SKM-1 treated with dmso at 0.1 percent for 144 hours (cell line): ENCODE data around the gene MGAT5B.

Experiments
- DNase-seq: peaks from one replicate; lab custom pipeline; 2025; ENCODE audit not compliant: unreplicated experiment; lab: John Stamatoyannopoulos, UW

MGAT5B gene

DNA sequence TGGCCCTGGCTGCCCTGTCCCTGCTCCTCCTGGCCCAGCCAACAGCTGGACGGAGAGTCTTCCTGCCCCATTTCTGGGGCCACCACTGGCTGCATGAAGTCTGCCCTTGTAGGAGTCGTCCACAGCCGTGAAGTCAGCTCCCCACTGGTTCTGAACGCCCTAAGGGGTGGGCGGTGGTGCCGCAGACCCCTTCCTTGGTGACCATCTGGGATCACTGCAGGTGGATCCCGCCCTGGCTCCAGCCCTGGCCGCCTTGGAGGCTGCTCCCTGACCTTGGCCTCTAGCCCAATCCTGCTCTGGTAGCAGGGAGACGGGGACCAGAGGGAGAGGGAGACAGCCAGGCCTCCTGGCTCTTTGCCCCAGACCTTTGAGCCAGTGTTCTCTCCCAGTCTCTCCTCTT, 35.4 kb downstream of the MGAT5B start:
- DNase-seq, result no peak

DNA sequence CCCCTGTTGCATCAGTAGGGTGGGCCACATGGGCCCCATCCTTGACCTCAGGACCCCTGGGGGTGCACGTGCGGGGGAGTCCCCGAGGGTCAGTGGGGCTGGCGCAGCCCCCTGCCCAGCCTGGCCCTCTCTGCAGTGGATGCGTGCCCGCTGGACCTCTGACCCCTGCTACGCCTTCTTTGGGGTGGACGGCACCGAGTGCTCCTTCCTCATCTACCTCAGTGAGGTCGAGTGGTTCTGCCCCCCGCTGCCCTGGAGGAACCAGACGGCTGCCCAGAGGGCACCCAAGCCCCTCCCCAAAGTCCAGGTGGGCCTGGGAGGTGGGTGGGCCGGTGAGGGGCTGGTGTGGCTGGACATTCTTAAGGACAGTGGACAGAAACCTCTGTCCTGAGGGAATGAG, 35.9 kb downstream of the MGAT5B start:
- no peak for DNase-seq

DNA sequence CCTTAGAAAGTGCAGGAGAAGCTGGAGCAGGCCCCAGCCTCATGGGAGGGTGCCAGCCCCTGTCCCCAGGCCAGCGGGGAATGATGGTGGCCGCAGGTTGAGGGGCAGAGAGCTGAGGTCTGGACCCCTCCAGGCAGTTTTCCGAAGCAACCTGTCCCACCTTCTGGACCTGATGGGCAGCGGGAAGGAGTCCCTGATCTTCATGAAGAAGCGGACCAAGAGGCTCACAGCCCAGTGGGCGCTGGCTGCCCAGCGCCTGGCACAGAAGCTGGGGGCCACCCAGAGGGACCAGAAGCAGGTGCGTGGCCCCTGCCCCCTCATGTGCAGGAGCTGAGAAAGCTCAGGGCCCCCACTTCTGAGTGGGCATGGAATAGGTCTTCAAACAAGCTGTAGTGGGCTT, 36.8 kb downstream of the MGAT5B start:
- DNase-seq, result no peak

DNA sequence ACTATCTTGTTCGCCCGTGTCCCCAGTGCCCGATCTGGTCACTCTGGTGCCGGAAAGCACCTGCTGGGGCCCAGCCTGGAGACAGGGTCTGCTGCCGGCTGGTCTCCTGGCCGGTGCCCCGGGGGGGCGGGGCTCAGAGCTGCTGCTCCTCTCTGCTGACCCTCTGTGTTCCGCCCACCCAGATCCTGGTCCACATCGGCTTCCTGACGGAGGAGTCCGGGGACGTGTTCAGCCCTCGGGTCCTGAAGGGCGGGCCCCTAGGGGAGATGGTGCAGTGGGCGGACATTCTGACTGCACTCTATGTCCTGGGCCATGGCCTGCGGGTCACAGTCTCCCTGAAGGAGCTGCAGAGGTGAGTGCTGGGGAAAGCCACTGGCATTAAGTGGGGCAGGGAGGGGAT, 37.6 kb downstream of the MGAT5B start:
- no peak for DNase-seq

DNA sequence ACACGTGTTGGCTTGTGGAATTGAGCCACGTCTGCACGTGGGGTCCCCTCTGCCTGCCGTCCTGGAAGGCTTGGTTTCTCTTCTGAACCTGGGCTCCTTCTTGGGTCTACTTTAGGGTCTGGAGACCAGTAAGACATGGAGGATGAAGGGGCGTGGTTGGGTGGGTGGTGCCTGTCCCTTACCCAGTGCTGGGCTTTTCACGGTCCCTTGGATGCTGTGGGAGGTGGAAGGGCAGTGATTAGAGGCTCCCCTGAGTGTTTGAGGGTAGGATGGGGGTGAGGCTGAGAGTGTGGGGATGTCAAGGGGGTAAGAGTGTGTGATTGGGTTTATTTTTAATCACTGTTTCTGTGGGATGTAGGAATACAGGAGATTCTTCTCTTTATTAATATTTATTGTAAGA, 38.3 kb downstream of the MGAT5B start:
- no peak for DNase-seq

DNA sequence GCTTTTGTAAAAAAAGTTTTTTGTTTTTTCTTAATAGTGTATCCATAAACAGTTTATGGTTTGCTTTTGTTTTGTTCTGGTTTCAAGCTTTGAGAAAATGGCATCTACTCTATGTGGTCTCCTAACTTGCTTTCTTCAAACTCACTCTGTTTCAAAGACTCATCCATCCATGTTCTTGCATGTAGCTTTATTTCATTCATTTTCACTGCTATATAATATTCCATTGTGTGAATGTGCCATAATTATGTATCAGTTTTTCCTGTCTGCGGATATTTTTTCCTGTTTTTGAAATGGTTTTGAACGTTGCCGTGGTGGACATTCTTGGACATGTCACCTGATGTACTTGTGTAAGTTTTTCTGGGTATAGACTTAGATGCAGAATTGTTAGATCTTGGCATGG, 39.1 kb downstream of the MGAT5B start:
- no peak for DNase-seq

DNA sequence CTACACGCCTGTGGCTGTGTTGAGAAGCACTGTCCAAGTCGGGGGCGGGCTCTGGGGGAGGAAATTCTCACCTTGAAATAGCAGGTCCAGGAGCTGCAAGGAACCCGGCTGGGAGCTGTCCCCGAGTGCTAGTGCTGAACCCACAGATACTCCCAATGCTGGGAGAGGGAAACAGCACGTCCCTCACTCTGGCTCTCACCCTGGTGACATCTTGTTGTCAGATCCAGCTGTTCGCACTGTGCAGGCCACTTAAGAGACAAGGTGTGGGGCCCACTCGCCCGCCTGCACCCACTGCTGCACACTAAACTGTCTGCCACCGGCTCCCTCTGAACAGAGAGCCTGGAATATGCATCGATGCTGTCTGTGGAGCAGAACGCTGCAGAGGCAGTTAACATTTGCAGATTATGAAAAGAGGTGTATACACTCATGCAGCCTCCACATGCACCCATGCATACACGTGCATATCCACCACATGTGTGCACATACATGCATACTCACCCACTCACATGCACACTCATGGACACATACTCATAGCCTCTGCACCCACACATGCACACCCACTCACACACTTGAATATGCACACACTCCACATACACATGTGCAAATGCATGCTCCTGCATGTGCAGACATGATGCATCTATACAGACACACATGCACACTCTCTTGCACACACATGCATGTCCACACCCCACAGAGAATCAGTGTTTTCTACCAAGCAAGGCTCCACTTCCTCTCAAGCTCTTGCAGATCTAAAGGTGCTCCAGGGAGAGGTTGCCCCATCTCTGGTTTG, 42.0 kb downstream of the MGAT5B start:
- DNase-seq, result no peak

DNA sequence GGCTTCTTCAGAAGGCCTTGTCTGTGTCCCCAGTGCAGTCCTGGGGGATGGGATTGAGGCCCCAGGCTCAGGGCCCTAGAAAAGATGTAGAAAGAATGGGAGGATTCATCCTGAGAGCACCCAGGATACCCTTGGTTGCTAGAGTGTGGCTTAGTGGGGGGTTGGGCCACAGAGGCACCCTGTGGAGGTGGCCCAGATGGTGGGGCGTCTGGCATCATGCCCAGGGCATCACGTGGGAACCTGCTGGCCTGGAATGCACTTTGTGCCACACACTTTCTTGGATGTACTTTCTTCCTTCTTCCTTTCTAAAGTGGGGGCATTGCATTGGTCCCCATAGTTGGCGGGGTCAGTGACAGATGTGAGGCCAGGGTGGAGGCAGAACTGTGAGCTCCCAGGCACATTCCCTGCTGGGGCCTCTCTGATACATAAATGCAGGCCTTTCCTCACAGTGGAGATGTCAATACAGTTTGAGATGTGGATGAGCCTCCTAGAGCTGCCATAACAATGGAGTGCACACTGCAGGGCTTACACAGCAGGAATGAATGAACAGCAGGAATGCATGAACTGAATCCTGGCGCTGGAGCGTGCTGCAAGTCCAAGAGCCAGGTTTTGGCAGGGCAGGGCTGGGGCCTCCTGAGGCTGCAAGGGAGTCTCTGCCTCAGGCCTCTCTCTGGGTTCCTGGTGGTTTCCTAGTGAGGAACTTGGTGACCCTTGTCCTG, 43.3 kb downstream of the MGAT5B start:
- DNase-seq, result no peak

DNA sequence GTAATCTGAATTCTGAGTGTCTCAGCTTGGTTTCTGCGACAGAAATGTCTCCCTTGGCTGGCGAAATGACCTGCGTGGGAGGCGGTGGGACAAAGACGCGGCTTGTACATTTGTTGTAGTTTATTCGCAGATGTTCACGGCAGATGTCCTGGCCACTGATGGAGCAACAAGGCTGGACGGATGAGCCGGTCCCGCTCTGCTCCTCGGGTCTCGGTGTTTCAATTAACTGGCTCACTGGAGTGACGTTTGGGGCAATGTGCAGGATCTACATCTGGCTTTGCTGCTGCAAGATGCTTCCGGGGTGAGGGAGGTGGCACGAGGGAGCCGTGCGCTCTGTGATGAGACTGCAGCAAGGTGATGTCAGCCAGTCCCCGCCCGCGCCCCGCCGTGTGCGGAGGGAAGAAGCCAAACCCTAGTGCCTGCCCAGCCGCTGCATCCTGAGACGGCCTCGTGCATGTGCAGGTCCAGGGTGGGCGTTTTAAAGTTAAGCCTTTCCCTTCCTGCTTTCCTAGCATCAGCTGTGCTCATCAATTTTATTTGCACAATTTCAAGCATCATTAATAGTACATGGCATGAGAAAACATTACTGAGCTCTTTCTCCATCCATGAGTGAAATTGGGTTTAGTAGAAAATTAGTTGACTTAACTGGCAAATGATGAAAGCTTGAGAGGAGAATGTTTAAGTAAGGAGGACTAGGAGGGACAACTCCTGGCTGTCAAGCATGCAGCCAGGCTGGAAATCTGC, 44.4 kb downstream of the MGAT5B start:
- no peak for DNase-seq

DNA sequence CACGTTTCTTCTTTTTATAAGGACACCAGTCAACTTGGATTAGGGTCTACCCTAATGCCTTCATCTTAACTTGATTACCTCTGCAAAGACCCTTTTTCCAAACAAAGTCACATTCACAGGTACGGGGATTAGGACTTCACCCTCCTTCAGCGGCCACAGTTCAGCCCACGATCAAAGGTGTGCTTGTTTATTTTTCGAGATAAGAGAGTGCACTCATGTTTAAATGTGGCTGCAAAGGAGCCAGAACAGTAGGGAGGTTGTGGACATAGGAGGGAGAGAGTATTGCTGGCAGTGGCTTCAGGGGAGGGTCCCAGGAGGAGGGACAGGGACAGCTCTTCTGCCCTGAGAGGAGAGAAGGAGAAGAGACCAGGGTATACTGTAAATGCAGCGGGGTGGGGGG, 46.7 kb downstream of the MGAT5B start:
- no peak for DNase-seq

DNA sequence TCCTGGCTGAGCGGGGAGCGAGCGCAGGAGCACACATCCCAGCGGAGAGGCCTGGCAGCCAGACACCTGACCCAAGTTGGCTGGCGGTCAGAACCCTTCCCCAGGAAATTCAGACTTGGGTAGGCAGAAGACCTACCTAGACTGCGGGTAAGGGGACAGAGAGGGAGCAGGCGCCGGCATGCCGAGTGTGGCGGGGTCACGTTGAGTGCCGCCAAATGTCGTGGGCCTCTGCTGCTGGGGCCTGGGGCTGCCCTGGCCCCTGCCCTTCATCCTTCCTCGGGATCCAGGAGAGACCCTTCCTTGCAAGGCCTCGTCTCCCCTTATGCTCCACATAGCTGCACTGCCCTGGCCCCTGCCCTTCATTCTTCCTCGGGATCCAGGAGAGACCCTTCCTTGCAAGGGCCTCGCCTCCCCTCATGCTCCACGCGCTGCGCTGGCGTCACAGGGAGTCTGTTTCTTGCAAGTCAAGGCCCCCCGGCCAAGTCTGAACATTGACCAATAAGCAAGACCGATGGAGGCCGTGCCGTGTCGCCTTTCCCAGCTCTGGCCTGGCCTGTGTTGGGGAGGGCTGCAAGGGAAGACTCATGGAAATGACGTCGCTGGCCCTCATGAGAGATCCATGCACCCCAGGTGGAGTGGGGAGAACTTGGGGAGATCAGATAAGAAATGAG, 47.8 kb downstream of the MGAT5B start:
- DNase-seq, result no peak

DNA sequence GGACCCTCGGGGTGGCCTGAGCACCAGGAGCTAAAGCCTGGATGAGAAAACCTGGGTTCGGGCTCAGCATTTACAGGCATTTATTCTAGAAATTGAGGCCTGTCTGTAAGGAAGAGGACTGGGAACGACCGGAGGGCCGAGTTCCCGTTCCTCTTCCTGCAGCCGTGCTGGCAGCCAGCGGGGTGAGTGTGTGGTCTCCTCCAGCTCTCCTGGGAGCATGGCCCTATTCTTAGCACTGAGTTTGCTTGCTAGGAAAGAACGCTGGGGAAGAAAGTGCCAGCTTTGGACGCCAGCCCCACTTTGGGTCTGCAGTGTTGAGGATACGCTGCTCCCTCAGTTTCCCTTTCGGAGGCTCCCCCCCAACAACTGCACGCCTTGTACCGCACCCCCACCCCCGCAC, 49.6 kb downstream of the MGAT5B start:
- no peak for DNase-seq

DNA sequence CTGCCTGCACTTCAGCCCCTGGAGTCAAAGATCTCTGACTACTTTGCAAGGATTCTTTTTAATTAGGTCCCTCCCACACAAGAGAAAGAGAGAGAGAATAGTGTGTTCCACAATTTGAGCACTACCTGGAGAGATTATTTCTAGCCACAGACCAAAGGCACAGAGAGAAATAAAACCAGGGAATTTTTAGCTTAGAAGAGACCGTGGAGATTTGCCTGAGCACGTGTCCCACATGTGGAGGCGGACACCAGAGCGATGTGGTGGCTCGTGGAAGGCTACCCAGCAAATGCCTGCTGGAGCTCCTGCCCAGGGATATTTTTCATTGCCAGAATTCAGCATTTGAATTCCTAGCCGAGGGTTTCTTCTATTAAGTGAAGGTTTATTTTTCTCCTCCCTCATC, 50.6 kb downstream of the MGAT5B start:
- DNase-seq, result no peak

DNA sequence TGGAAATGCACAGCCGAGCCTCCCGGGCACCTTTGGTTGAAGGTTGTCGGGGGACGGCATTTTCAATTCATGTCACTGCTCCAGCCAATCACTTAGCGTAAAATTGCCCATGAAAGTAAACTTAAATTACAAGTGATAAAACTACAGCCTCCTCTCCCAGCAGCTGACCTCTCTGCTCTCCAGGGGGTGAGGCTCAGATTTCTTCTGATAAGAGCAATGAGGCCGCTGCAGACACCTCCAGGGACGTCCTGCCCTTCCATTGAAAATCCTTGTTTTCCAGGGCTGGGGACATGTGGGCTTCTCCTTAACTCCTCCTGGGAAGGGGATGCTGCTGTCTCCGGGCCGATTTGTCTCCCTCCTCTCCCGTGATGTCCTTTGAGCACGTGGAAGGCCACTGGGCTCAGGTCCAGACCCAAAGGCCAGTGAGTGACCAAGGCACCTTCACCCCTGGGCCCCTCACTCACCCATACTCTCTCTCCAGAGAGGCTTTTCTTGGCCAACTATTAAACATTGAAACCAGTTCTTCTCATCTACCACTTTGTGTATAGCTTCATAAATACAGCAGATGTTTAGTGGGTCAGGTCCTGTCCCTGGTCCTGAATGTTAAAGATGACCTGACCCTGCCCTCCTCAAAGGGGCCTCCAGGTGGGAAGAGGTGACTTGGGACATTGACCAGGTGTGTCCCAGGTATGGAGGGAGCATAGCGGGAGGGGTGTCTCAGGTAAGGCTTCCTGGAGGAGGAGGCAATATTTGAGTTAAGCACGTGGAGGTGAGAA, 52.3 kb downstream of the MGAT5B start:
- DNase-seq, result no peak

DNA sequence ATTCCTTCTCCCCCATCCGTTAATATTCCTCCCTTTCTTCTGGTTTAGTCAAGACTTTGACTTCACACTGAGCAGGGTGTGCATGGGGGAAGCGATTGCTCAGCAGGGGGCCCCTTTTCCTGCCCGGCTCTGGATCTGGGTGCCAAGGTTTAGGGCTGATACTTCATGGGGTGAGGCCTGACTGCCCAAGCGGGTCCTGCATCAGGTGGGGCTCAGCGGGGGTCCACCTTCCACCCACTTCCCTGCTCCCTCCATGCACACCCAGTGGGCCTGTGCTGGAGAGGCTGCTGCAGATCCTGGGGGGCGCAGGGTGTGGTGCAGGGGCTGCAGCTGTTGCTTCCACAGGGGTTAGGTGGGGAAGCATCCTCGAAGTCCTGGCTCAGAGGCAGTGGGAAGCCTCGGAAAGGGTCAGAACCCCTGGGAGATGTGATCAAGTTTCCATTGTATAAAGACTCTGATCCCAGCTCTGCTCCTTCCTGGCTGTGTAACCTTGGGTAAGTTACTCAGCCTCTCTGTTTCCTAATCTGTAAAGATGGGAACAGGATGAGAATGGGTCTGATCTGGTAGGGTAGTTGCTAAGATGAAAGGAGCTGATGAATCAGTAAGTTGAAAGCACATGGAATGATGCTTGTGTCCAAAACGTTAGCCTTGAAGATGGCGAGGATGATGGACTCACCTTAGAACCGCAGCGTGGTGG, 53.3 kb downstream of the MGAT5B start:
- no peak for DNase-seq

DNA sequence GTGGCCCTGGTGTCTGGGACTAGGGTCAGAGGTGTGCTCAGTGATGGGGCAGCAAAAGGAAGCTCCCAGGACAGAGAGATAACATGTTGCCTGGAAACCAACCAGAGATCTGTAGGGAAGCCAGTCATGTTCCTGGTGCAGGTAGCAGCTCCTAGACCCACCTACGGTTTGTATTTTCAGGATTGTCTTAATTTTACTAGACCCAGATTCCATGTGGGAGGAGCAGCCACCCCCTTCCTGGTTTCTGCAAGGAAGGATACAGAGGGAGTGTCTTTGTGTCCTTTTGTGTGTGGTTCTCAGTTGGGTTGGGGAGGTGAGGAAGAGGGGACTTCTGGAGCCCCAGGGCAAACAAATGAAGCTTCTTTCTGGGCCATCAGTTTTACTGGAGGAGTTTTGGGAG, 53.9 kb downstream of the MGAT5B start:
- DNase-seq, result no peak

DNA sequence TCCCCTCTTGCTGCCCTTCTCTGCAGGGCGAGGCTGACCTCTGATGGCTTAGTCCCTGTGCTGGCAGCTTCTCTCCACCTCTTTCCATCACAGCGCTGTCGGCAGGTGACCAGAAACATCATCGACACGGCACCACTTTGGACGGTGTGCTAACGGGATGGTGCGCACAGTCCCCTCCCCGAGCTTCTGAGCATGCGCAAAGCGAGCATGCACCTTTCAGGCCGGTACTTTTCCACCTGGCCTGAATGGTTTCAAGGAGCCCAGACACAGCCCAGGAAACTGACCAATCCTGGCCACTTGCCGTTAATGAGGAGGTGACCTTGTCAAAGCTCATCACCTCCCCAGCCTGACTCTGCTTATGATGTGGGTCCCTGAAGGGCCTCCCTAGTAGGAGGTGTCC, 54.8 kb downstream of the MGAT5B start:
- no peak for DNase-seq

DNA sequence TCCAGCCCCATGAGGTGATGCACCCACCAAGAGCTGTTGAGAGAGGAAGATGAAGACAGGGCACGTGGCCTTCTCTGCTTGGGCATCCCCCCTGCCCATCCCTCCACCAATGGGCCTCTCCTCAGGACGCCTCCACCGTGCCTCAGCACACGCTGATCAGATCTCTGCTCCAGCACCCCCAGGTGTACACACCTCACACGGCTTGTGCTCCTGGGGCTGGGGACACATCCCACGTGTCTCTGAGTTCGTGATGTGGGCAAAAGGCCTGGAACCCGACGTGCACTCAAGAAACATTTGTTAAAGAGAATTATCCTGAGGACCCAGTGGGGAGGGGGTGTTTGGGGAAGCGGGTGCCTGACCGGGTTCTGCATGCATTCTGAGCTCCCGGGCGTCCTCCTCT, 55.3 kb downstream of the MGAT5B start:
- DNase-seq, result no peak

DNA sequence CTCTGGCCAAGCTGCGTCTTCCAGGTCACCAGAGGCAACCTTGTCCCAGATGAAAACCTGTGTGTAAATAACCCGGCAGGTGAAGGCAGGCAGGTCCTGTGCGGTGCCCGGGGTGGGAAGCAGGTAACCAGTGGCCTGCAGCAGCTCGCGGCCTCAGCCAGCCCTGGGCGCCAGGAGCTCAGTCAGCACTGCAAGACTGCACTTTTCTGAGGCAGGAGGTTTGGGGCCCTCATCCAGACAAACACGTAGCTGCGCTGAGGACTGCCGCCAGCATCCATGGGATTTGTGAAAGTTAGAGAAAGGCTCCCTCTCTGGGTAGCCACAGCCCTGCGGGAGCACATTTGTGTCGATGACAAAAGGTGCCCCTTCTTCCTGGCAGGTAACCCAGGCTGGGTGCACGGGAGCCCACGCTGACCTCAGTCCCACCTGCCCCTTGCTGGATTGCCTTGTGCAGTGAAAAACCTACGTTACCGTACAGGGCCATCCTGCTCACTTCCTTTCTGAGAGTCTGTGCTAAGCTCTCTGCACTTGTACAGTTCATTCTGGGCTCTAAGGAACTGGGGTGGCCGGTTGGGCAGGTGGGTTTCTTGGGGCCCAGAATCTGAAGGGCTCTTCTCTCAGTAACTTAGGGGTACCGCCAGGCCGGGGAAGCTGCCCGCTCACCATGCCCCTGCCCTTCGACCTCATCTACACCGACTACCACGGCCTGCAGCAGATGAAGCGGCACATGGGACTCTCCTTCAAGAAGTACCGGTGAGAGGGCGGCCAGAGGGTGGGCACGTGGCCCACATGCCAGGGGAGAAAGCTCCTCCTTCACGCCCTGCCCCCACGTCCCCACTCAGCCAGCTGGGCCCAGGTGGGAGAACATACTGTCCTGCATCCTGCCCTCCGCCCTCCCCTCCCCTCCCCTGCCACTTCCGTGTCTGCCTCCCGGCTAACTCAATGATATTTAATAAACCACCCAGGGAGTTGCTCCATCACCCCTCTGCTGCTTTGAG, 56.4 kb downstream of the MGAT5B start:
- no peak for DNase-seq
